AG04449 (cell line): ENCODE results near the gene GCC2.

ENCODE experiments used
- CTCF ChIA-PET: fragments of 350-600 bp; formaldehyde crosslinking; extraction: SDS; loops from one replicate; lab custom pipeline; 2021; ENCODE audit warnings: antibody characterized with exemption; lab: Yijun Ruan, JAX
- POLR2A ChIA-PET: fragments of 400-600, 350-600 bp; formaldehyde crosslinking; extraction: SDS; loops from one replicate; lab custom pipeline; 2020; ENCODE audit warnings: antibody characterized with exemption, inconsistent platforms; lab: Yijun Ruan, JAX
- DNase-seq: peaks from one replicate; pipeline ENCODE4 v3.0.0-alpha.2; 2010; ENCODE audit warnings: low read depth, low spot score
- H3K4me3 ChIP-seq: 2 replicates; pipeline ENCODE4 v1.5.1; 2011; ENCODE audit warnings: low read depth, mild to moderate bottlenecking, control low read depth, low read length
- TF ChIP-seq, protein P1 (sequence below): IDR thresholded peaks from one replicate; pipeline ENCODE4 v1.5.1; 2011; ENCODE audit warnings: mild to moderate bottlenecking, moderate library complexity, low read length, control low read depth, inconsistent platforms; ENCODE audit not compliant: insufficient read depth; ENCODE audit errors: missing control alignments

GCC2 gene

DNA sequence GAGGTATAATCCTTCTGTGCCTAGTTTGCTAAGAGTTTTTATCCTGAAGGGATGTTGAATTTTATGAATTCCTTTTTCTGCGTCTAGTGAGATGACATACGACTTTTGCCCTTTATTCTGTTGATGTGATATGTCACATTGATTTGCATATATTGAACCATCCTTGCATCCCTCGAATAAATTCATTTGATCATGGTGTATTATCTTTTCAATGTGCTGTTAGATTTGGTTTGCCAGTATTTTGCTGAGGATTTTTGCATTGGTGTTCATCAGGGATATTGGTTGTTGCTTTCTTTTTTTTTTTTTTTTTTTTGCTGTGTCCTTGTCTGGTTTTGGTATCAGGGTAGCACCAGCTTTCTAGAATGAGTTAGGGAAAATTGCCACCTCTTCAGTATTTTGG lies 9.1 kb downstream of the GCC2 start:
- no peak for DNase-seq
- POLR2A ChIA-PET, result no interaction called here

DNA sequence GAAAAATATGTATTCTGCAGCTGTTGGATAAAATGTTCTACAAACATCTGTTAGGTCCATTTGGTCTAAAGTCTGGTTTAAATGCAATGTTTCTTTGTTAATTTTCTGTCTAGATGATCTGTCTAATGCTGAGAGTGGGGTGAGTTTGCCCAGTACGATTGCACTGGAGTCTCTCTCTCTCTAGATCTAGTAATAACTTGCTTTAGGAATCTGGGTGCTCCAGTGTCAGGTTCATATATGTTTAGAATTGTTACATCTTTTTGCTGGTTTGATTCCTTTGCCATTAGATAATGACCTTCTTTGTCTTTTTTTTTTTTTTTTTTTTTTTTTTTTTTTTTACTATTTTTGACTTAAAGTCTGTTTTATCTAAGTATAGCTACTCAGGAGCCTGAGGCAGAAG lies 10.4 kb downstream of the GCC2 start:
- no peak overlapping the region for H3K4me3 ChIP-seq
- POLR2A ChIA-PET, result no interaction called here
- CTCF ChIA-PET, result no interaction called here
- no peak for DNase-seq
- TF ChIP-seq, protein P1, sequence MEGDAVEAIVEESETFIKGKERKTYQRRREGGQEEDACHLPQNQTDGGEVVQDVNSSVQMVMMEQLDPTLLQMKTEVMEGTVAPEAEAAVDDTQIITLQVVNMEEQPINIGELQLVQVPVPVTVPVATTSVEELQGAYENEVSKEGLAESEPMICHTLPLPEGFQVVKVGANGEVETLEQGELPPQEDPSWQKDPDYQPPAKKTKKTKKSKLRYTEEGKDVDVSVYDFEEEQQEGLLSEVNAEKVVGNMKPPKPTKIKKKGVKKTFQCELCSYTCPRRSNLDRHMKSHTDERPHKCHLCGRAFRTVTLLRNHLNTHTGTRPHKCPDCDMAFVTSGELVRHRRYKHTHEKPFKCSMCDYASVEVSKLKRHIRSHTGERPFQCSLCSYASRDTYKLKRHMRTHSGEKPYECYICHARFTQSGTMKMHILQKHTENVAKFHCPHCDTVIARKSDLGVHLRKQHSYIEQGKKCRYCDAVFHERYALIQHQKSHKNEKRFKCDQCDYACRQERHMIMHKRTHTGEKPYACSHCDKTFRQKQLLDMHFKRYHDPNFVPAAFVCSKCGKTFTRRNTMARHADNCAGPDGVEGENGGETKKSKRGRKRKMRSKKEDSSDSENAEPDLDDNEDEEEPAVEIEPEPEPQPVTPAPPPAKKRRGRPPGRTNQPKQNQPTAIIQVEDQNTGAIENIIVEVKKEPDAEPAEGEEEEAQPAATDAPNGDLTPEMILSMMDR, result no peak

More for the DNA sequence above, 9.1 kb downstream of the GCC2 start:
- CTCF ChIA-PET, result interaction anchor here (1.4 kb wide), 1 partner anchor 107 kb away, joined by 4 read pairs; no protein-coding TSS in a partner anchor
- TF ChIP-seq, protein P1, result no peak
- no peak overlapping the region for H3K4me3 ChIP-seq

DNA sequence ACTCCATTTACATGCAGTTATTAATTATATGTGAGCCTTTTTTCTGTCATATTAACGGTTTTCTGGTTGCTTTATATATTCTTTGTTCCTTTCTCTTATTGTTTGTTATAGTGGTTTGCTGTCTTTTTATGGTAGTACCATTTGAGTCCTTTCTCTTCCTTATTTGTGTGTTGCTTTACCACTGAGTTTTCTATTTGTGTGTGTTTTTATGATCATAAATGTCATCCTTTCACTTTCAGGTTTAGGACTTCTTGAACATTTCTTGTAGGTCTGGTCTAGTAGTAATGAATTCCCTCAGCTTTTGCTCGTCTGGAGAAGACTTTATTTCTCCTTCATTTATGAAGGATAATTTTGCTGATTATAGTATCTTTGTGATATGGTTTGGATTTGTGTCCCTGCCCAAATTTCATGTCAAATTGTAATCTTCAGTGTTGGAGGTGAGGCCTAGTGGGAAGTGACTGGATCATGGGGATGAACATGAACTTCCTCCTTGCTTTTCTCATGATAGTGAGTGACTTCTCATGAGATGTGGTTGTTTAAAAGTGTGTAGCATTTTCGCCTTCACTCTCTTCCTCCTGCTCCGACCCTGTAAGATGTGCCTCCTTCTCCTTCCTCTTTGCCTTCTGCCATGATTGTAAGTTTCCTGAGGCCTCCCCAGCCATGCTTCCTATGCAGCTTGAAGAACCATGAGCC lies 11.5 kb downstream of the GCC2 start:
- DNase-seq, result no peak
- CTCF ChIA-PET, result interaction anchor here (0.9 kb wide), 1 partner anchor 176 kb away, joined by 4 read pairs; no protein-coding TSS in a partner anchor
- TF ChIP-seq, protein P1, result no peak
- POLR2A ChIA-PET, result no interaction called here
- H3K4me3 ChIP-seq, result no peak overlapping the region

DNA sequence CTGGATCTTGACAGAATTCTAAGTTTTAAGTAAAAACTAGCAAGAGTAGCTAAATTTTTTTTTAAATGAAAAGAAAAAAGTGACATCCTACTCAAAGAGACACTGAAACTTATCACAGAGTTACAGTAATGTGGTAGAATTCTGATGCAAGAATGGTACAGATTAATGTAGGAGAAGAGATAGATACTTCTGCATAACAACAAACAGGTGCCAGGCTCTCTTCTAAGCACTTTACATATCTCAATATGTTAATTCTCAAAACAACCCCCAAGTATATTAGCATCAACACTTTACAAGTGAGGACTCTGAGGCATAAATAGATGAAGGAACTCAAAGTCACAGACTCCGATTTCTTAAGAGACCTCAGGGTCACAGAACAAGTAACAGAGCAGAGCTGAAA lies 28.1 kb downstream of the GCC2 start:
- DNase-seq, result no peak
- CTCF ChIA-PET, result interaction anchor here (1.6 kb wide), 1 partner anchor 108 kb away, joined by 3 read pairs; no protein-coding TSS in a partner anchor
- POLR2A ChIA-PET, result no interaction called here
- no peak overlapping the region for H3K4me3 ChIP-seq
- TF ChIP-seq, protein P1, result no peak

DNA sequence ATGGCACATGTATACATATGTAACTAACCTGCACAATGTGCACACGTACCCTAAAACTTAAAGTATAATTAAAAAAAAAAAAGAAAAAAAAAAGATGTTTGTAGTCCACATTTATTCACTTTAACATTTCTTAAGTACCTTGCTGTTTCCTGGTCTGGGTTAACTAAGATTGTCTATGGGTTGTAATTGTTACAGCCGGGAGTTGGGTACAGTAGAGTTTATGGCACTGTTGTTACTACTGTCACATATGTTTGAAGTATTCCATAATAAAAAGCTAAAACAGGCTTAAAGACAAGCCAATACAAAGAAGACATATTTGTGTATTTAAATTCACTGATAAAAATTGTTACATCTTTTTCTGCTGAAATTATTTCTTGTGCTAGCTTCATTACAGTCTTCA lies 36.2 kb downstream of the GCC2 start:
- TF ChIP-seq, protein P1, result no peak
- POLR2A ChIA-PET, result no interaction called here
- CTCF ChIA-PET, result interaction anchor here (1.3 to 1.6 kb wide), 2 partner anchors 99 to 101 kb away, joined by 3 to 6 read pairs; no protein-coding TSS in a partner anchor
- DNase-seq, result no peak
- H3K4me3 ChIP-seq, result no peak overlapping the region

DNA sequence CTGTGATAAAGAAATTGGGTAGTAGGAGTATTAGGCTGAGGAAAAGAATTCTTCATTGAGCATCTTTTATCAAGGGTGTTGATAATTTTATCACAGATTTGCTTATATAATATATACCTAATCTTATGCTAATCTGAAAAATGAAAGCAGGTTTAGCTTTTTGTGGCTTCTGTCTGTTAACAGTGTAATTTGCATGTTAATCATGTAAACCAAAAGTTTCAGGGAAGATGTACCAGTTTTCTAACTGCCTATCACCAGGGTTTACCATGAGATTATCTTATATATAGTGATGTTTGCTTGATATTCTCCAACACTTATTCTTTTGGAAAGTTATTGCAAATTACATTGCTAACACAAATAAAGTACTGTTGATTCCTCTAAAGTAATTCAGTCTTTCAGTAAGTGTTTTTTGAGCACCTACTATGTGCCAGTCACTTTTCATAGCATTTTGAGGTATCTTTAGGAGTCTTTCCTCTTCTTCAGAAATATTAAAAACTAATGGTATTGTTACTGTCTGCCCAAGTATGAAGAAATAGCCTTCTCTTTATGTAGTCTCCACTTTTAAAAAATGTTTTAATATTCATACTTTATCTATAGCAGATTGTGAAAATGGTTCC lies 41.6 kb downstream of the GCC2 start:
- ChIA-PET CTCF (interaction anchor here (1.6 kb wide), 1 partner anchor 146 kb away, joined by 4 read pairs; no protein-coding TSS in a partner anchor), POLR2A (no interaction called here)
- no peak overlapping the region for H3K4me3 ChIP-seq
- DNase-seq, result no peak
- TF ChIP-seq, protein P1, result no peak
